NT2/D1 (cell line): ENCODE results near the gene AEBP2.

Experiments
- SUZ12 ChIP-seq: IDR thresholded peaks from 2 replicates; pipeline ENCODE4 v1.6.1; 2011; ENCODE audit not compliant: insufficient read length, insufficient read depth; ENCODE audit errors: extremely low read depth
- YY1 ChIP-seq: IDR thresholded peaks from 2 replicates; pipeline ENCODE4 v1.6.1; 2011; ENCODE audit not compliant: insufficient read length, insufficient read depth
- ZNF274 ChIP-seq: IDR thresholded peaks from 2 replicates; pipeline ENCODE4 v1.6.1; 2011; ENCODE audit warnings: mild to moderate bottlenecking, low read depth, low read length

DNA sequence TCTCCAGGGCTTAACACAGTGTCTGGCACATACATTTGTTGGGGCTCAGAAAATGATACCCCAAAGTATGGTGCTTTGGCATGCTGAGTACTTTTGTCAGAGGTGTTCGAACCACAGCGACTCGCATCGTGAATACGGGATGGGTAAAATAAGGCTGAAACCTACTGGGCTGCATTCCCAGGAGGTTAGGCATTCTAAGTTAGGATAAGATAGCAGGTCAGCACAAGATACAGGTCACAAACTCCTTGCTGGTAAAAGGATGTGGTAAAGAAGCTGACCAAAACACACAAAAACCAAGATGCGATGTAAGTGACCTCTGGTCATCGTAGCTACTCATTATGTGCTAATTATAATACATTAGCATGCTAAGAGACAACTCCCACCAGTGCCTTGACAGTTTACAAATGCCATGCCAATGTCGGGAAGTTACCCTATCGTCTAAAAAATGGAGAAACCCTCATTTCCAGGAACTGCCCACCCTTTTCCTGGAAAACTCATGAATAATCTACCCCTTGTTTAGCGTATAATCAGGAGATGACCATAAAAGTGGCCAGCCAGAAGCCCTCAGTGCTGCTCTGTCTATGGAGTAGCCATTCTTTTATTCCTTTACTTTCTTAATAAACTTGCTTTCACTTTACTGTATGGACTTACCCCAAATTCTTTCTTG, 3.3 kb upstream of the AEBP2 start:
- TF ChIP-seq YY1 (no peak), ZNF274 (no peak), SUZ12 (no peak)
